HTERT RPE-1 (cell line): ENCODE data around the gene SNRNP25.
"Not testable (repeated sequence)": the region's sequence is repeated elsewhere in the genome, so short reads cannot be mapped to it uniquely, and the experiment has no call there.

Experiments used
- in situ Hi-C: fragments of 300-500 bp; cut with MboI; formaldehyde crosslinking; loops from 4 replicates; pipeline ENCODE4 v1.14.3; 2020; ENCODE audit warnings: low sequenced_read_pairs

Gene SNRNP25

GRCh38 chr16:41439-42068 is 12.1 kb upstream of the SNRNP25 start:
- in situ Hi-C loops = no loop called here

DNA sequence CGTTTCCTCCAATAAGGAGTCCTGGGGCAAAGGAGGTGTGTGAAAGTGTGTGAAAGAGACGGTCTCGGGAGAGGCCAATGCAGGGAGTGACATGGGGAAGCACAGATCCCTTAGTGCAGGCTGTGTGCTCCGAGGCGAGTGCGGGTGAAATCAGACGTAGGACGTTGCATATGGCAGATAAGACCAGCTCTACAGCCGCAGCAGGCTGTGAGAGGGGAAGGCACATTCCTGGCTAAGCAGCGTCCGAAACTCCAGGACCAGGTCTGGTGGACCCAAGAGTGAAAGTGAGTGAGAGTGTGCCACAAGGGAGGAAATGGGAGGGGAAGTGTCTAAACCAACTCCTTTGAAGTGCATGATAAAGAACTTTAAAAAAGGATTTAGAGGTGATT is 11.6 kb upstream of the SNRNP25 start:
- in situ Hi-C loops = no loop called here

GRCh38 chr16:42691-43090 is 10.9 kb upstream of the SNRNP25 start:
- in situ Hi-C loops = no loop called here

DNA sequence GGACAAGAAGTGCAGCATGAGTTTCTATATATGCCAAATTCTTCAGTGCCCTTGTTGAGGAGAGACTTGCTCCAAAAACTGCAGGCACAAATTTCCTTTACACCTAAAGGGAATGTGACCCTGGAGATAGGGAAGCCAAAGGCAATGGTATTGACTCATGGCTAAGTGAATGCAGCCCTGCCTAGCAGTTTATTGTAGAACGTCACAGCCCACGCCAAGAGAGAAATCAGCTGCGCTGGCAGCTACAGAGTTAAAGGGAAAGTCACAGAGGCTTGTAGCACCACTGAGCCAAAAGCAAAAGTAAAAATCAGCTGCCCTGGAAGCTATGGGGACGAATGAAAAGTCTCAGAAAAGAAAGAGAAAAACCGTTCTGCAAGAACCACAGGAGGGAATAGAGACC is 10.3 kb upstream of the SNRNP25 start:
- in situ Hi-C loops = no loop called here

- in situ Hi-C loops = no loop called here
Observed at GRCh38 chr16:44655-45054, 9.0 kb upstream of the SNRNP25 start.

- in situ Hi-C loops = no loop called here
Observed at GRCh38 chr16:45454-45853, 8.2 kb upstream of the SNRNP25 start.

DNA sequence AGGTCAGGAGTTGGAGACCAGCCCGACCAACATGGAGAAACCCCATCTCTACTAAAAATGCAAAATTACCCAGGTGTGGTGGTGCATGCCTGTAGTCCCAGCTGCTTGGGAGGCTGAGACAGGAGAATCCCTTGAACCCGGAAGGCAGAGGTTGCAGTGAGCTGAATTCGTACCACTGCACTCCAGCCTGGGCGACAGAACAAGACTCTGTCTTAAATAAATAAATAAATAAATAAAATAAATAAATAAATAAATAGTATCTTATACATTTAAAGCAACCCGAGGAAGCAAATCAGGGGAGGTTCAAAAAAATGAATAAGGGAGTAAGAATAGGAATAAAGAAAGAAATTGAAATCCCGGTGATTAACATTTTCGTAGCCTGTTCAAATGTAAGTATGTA is 7.1 kb upstream of the SNRNP25 start:
- in situ Hi-C loops = not testable (repeated sequence)

DNA sequence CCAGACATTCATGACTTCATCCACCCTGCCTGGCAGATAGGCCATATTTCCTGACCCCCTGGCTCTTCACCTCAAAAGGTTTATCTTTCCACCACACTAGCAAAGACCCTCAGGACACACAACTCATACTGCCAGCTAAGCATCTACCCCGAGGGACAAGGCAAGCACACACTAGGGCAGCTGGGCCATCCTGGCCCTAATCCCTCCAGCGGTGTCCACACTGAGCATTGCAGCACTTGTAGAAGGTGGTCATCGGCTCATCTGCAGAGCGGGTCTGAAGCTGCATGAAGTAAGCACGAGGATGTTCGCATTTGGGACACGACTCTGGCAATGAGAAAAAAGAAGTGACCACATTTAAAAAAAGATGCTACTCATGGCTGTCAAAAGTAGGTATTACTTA is 6.4 kb upstream of the SNRNP25 start:
- in situ Hi-C loops = no loop called here

DNA sequence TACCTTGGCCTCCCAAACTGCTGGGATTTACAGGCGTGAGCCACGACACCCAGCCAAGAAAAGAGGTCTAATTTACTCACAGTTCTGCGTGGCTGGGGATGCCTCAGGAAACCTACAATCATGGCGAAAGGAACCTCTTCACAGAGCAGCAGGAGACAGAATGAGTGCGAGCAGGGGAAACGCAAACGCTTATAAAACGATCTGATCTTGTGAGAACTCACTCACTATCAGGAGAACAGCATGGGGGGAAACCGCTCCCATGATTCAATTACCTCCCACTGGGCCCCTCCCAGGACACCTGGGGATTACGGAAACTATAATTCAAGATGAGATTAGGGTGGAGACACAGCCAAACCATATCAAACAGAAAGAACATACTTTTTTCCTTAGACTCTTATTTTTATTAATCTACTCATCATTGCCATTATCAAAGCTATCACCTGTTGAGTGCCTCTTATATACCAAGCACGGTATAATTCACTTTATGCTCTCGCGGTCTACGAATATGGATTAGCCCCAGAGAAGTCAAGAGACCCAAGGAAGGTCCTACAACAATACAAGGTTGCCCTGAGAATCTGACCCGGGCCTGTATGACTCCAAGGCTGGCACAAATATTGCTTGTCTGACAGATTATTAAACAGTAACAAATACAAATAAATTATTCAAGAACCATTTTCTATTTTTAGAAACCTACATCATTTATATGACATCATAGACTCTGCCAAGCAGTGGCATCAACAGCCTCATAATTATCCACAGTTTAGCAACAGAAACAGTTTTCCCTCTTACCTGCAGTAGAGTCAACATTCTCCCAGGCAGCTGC is 2.6 kb upstream of the SNRNP25 start:
- in situ Hi-C loops = no loop called here

GRCh38 chr16:54237-54581 is 581 bp downstream of the SNRNP25 start:
- in situ Hi-C loops = no loop called here

GRCh38 chr16:55571-56136 is 2.0 kb downstream of the SNRNP25 start:
- in situ Hi-C loops = no loop called here

GRCh38 chr16:56231-56927 is 2.8 kb downstream of the SNRNP25 start:
- in situ Hi-C loops = no loop called here

GRCh38 chr16:57711-58110 is 4.1 kb downstream of the SNRNP25 start:
- in situ Hi-C loops = no loop called here

- in situ Hi-C loops = no loop called here
Observed at GRCh38 chr16:58491-59439, 5.1 kb downstream of the SNRNP25 start.

DNA sequence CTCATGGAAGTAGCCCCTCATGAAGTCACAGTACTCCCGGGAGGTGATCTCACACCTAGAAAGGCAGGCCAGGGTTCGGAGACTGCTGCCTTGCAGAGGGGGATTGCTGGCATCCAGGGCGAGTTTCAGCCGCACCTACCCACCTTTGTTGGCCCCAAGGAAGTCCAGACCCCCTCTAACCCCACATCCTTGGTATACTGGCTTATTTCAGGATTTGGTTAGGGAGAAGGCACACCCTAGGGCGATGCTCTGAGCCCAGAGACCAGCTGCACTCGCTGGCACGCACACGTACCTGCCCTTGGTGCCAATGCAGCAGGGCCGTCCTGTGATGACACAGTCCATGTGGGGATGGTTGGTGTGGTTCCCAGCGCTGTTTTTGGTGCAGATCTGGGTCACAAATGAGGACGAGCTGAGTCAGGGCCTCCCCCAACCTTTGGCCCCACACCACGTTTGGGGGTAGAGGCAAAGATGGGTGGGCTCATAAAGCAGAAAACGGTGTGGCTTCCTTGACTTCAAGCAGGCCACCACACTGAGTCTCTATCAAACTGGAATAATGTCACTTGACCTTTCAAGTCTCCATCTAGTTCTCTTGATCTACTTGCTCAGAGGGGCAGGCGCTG is 5.9 kb downstream of the SNRNP25 start:
- in situ Hi-C loops = no loop called here

DNA sequence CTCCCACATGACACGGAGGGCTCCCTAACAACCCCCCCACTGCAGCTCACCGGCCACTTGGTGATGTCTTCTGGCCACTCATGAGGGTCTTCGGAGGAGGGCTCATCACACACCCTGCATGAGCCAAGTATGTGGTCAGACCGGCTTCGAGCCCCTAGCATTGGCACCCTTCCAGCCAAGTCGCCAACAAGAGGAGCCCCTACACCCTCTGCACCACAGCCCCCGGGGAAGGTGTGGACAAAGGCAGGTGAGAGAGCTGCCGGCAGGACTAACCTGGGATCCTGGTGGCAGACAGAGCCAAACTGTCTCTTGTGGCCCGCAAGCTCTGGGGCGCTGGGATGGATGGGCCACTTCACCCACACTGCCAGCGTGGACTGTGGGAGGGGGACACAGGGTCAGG is 6.5 kb downstream of the SNRNP25 start:
- in situ Hi-C loops = no loop called here

GRCh38 chr16:60929-61878 is 7.6 kb downstream of the SNRNP25 start:
- in situ Hi-C loops = no loop called here

DNA sequence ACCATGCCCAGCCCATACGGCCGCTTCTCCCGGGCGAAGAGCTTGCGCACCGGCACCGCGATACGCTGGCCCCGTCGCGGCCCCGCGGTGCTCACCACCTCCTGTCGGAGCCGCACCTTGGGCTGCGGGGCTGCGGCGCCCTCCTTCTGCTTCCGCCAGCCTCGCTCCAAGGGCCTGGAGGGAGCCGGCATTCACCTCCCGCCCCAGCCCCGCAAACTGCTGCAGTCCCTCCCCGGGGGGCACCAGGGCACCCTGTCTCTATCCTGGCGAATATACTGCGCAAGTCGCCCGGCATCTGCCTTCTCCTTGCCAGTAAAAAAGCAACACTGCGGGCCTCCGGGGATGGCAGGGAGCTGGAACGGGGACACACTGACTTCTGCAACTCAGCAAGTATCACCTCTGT is 8.3 kb downstream of the SNRNP25 start:
- in situ Hi-C loops = no loop called here

- in situ Hi-C loops = no loop called here
Observed at GRCh38 chr16:62283-62967, 8.8 kb downstream of the SNRNP25 start.
